GM18502 (cell line): ENCODE results near the gene ASXL2.
A peak's percentile ranks its signal among the peaks of the same experiment; 100 is the strongest.
"Not testable (repeated sequence)": the region's sequence is repeated elsewhere in the genome, so short reads cannot be mapped to it uniquely, and the experiment has no call there.

Experiments
- ATAC-seq: cut with Tn5 transposase; IDR thresholded peaks from one replicate; pipeline ENCODE4 v1.9.1; 2021; ENCODE audit warnings: mild to moderate bottlenecking; ENCODE audit not compliant: unreplicated experiment, poor library complexity

Gene ASXL2

GRCh38 chr2:25894135-25894830 lies 16.0 kb upstream of the ASXL2 start:
- ATAC-seq, result no peak

GRCh38 chr2:25891672-25892071 lies 13.4 kb upstream of the ASXL2 start:
- no peak for ATAC-seq

GRCh38 chr2:25887624-25888242 lies 9.4 kb upstream of the ASXL2 start:
- no peak for ATAC-seq

GRCh38 chr2:25885933-25886332 lies 7.6 kb upstream of the ASXL2 start:
- no peak for ATAC-seq

GRCh38 chr2:25881764-25882163 lies 3.5 kb upstream of the ASXL2 start:
- no peak for ATAC-seq

GRCh38 chr2:25879133-25879730 lies 945 bp upstream of the ASXL2 start:
- ATAC-seq, result no peak

GRCh38 chr2:25877431-25878360 lies 591 bp downstream of the ASXL2 start:
- ATAC-seq, result peak; percentile 49

GRCh38 chr2:25872134-25872533 lies 6.2 kb downstream of the ASXL2 start:
- ATAC-seq, result no peak

- no peak for ATAC-seq
Measured at GRCh38 chr2:25867396-25868003, 10.8 kb downstream of the ASXL2 start.

GRCh38 chr2:25856377-25856776 lies 21.9 kb downstream of the ASXL2 start:
- no peak for ATAC-seq

- no peak for ATAC-seq
Measured at GRCh38 chr2:25855065-25855464, 23.2 kb downstream of the ASXL2 start.

- no peak for ATAC-seq
Measured at GRCh38 chr2:25854613-25855012, 23.7 kb downstream of the ASXL2 start.

GRCh38 chr2:25853038-25853638 lies 25.1 kb downstream of the ASXL2 start:
- no peak for ATAC-seq

- peak; percentile 79 for ATAC-seq
Measured at GRCh38 chr2:25851740-25852503, 26.4 kb downstream of the ASXL2 start.

GRCh38 chr2:25850400-25850799 lies 27.9 kb downstream of the ASXL2 start:
- not testable (repeated sequence) for ATAC-seq

GRCh38 chr2:25849350-25849749 lies 28.9 kb downstream of the ASXL2 start:
- not testable (repeated sequence) for ATAC-seq

GRCh38 chr2:25845843-25846505 lies 32.3 kb downstream of the ASXL2 start:
- no peak for ATAC-seq

- ATAC-seq, result no peak
Measured at GRCh38 chr2:25844089-25844488, 34.2 kb downstream of the ASXL2 start.

- ATAC-seq, result no peak
Measured at GRCh38 chr2:25842155-25842554, 36.1 kb downstream of the ASXL2 start.
